ENCODE results near the gene GID8. TPM values are rescaled to one million over a fixed set of nuclear protein-coding genes. Genes with fewer than 3 reads are reported as not detected.

Gene GID8
- total RNA-seq, 1 experiment from 2014 or later, result 37.2 TPM

DNA sequence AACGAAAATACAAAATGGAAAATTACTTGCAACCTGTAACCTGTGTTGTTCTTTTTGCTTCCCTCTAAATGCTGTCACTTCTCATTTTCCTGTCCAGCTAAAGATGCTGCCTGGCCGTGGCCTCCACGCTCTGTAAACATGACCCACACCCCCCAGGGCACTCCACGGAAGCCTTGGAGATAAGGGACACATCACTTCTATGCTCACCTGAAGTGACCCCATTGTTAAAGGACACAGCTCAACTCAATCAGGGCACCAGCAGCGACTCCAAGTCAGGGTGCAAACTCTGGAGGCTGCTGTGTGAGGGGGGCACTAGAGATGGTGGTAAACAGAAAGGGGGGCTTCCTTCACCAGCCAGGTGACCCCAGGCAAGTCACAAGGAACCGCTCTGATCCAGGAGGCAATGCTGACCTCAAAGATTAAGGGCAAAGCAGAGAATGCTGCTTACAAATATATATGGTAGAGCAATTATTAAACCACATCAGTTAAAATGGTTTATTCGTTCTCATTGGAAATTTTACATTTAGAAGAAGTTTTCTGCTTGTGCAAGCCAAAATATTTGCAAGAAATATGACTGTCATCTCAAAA is 24.8 kb upstream of the GID8 start:
- no peak overlapping the region for H3K4me3 ChIP-seq (ENCODE audit: low read length)
- TF ChIP-seq EZH2phosphoT487 (IDR thresholded peaks at IDR 0.05; ENCODE audit: borderline replicate concordance, low read length), result no peak
- TF ChIP-seq, protein P1, sequence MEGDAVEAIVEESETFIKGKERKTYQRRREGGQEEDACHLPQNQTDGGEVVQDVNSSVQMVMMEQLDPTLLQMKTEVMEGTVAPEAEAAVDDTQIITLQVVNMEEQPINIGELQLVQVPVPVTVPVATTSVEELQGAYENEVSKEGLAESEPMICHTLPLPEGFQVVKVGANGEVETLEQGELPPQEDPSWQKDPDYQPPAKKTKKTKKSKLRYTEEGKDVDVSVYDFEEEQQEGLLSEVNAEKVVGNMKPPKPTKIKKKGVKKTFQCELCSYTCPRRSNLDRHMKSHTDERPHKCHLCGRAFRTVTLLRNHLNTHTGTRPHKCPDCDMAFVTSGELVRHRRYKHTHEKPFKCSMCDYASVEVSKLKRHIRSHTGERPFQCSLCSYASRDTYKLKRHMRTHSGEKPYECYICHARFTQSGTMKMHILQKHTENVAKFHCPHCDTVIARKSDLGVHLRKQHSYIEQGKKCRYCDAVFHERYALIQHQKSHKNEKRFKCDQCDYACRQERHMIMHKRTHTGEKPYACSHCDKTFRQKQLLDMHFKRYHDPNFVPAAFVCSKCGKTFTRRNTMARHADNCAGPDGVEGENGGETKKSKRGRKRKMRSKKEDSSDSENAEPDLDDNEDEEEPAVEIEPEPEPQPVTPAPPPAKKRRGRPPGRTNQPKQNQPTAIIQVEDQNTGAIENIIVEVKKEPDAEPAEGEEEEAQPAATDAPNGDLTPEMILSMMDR (conservative IDR thresholded peaks at IDR 0.05; ENCODE audit: low read depth, low read length), result no peak
- no peak for TF ChIP-seq EZH2 (IDR thresholded peaks at IDR 0.05; ENCODE audit: low read length, unreplicated experiment)
- POLR2A ChIA-PET (ENCODE audit: unreplicated experiment), result no interaction called here
- H3K4me2 ChIP-seq (ENCODE audit: low read length), result no peak overlapping the region
- CTCF ChIA-PET, result no interaction called here
- H3K36me3 ChIP-seq (ENCODE audit: low read depth, low read length), result peaks cover 45% of the 10 kb centered on the region
- intact Hi-C loops (cut with micrococcal nuclease), result no loop called here
- H4K20me1 ChIP-seq (ENCODE audit: low read length), result peaks cover 67% of the 10 kb centered on the region
- no peak overlapping the region for H3K9ac ChIP-seq (ENCODE audit: low read length)
- DNase-seq (no peak), ATAC-seq (no peak)
- H3K79me2 ChIP-seq (ENCODE audit: low read length), result peaks cover 93% of the 10 kb centered on the region
- H3K27me3 ChIP-seq (ENCODE audit: low read length), result no peaks in the 10 kb centered on the region
- peaks cover 9% of the 10 kb centered on the region; the same call in 1 of the 2 replicates for H3K4me1 ChIP-seq (ENCODE audit: insufficient read depth, low read length)
- H3K9me2 ChIP-seq (replicated peaks; ENCODE audit: low read length), result no peaks in the 10 kb centered on the region
- H2AFZ ChIP-seq (ENCODE audit: low read length), result no peak overlapping the region
- H3F3A ChIP-seq (ENCODE audit: low read length, unreplicated experiment), result no peaks in the 10 kb centered on the region
- H3K27ac ChIP-seq (ENCODE audit: low read length), result no peak overlapping the region
- H3K9me3 ChIP-seq (ENCODE audit: low read length), result no peaks in the 10 kb centered on the region
- BruUV-seq (replicated peaks), result no TSS peak

- H4K20me1 ChIP-seq (ENCODE audit: low read length), result peaks cover 72% of the 10 kb centered on the region
- H3K79me2 ChIP-seq (ENCODE audit: low read length), result peaks cover 93% of the 10 kb centered on the region
- ATAC-seq (no peak), DNase-seq (no peak)
- intact Hi-C loops (cut with micrococcal nuclease), result no loop called here
- no TSS peak for BruUV-seq (replicated peaks)
- CTCF ChIA-PET, result no interaction called here
- no peak overlapping the region for H3K4me2 ChIP-seq (ENCODE audit: low read length)
- no peaks in the 10 kb centered on the region for H3K9me2 ChIP-seq (replicated peaks; ENCODE audit: low read length)
- H3K4me1 ChIP-seq (ENCODE audit: insufficient read depth, low read length), result peaks cover 9% of the 10 kb centered on the region; the same call in 1 of the 2 replicates
- H3K9ac ChIP-seq (ENCODE audit: low read length), result no peak overlapping the region
- no peak overlapping the region for H3K27ac ChIP-seq (ENCODE audit: low read length)
- POLR2A ChIA-PET (ENCODE audit: unreplicated experiment), result no interaction called here
- no peaks in the 10 kb centered on the region for H3K27me3 ChIP-seq (ENCODE audit: low read length)
- no peaks in the 10 kb centered on the region for H3K9me3 ChIP-seq (ENCODE audit: low read length)
- no peak overlapping the region for H2AFZ ChIP-seq (ENCODE audit: low read length)
- H3F3A ChIP-seq (ENCODE audit: low read length, unreplicated experiment), result no peaks in the 10 kb centered on the region
- peaks cover 36% of the 10 kb centered on the region for H3K36me3 ChIP-seq (ENCODE audit: low read depth, low read length)
- H3K4me3 ChIP-seq (ENCODE audit: low read length), result no peak overlapping the region
- no peak for TF ChIP-seq EZH2phosphoT487 (IDR thresholded peaks at IDR 0.05; ENCODE audit: borderline replicate concordance, low read length)
- TF ChIP-seq, protein P1 (conservative IDR thresholded peaks at IDR 0.05; ENCODE audit: low read depth, low read length), result no peak
- no peak for TF ChIP-seq EZH2 (IDR thresholded peaks at IDR 0.05; ENCODE audit: low read length, unreplicated experiment)
Observed at GRCh38 chr20:62914436-62914835, 23.5 kb upstream of the GID8 start.

GRCh38 chr20:62914970-62915457 is 22.9 kb upstream of the GID8 start:
- ChIA-PET CTCF (no interaction called here), POLR2A (ENCODE audit: unreplicated experiment) (no interaction called here)
- no peaks in the 10 kb centered on the region for H3K9me3 ChIP-seq (ENCODE audit: low read length)
- intact Hi-C loops (cut with micrococcal nuclease), result no loop called here
- no TSS peak for BruUV-seq (replicated peaks)
- ATAC-seq (peak; percentile 45; the same call in 1 of the 2 replicates), DNase-seq (no peak)
- H4K20me1 ChIP-seq (ENCODE audit: low read length), result peaks cover 72% of the 10 kb centered on the region
- no peaks in the 10 kb centered on the region for H3K9me2 ChIP-seq (replicated peaks; ENCODE audit: low read length)
- peaks cover 9% of the 10 kb centered on the region; the same call in 1 of the 2 replicates for H3K4me1 ChIP-seq (ENCODE audit: insufficient read depth, low read length)
- H3K9ac ChIP-seq (ENCODE audit: low read length), result no peak overlapping the region
- no peak overlapping the region for H3K27ac ChIP-seq (ENCODE audit: low read length)
- peaks cover 30% of the 10 kb centered on the region for H3K36me3 ChIP-seq (ENCODE audit: low read depth, low read length)
- H3K79me2 ChIP-seq (ENCODE audit: low read length), result peaks cover 93% of the 10 kb centered on the region
- TF ChIP-seq, protein P1 (conservative IDR thresholded peaks at IDR 0.05; ENCODE audit: low read depth, low read length), result no peak
- no peaks in the 10 kb centered on the region for H3F3A ChIP-seq (ENCODE audit: low read length, unreplicated experiment)
- H3K4me2 ChIP-seq (ENCODE audit: low read length), result no peak overlapping the region
- H3K4me3 ChIP-seq (ENCODE audit: low read length), result no peak overlapping the region
- H2AFZ ChIP-seq (ENCODE audit: low read length), result no peak overlapping the region
- H3K27me3 ChIP-seq (ENCODE audit: low read length), result no peaks in the 10 kb centered on the region
